Measurements from ENCODE around the gene AGPAT3. TPM values are rescaled to one million over a fixed set of nuclear protein-coding genes. Genes with fewer than 3 reads are reported as not detected.

AGPAT3 gene
- total and polyA plus RNA-seq, 9 donors: 19.2 to 32.2 (median 27.7) TPM

- 100% methylated on average over 1 of the region's 3 CpGs for WGBS (ENCODE audit: insufficient coverage)
- Histone ChIP-seq H3K27ac (ENCODE audit: low read length) (no peak overlapping the region), H3K36me3 (ENCODE audit: control insufficient read depth, insufficient read depth, low read length) (peaks cover 12% of the 10 kb centered on the region), H3K4me1 (ENCODE audit: control insufficient read depth, insufficient read depth, low read length) (peaks cover 2% of the 10 kb centered on the region), H3K9me3 (replicated peaks; ENCODE audit: control insufficient read depth, low read depth, low read length) (peaks cover 7% of the 10 kb centered on the region), H3K27me3 (ENCODE audit: control insufficient read depth, insufficient read depth, low read length) (no peaks in the 10 kb centered on the region), H3K4me3 (ENCODE audit: low read length) (no peak overlapping the region)
- DNase-seq: no peak
Observed at GRCh38 chr21:43912910-43913309, 47.9 kb downstream of the AGPAT3 start.

DNA sequence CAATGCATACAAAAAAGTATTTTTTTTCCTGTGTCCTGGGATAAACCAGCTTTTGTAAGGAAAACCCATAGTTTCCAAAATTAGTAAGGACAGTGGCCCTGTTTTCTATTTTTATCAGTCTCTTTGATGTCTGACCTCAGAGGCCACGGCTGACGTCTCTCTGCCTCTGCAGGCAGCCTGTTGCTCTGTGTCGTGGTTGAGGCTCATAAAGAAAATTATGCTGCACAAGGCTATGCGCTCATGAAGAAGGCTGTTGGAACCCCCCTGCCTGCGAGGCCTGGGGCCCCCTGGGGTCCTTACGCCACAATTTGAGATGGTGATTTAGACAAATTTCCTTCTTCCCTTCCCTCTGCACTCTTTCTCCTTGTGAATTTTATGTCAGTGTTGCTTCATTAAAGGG lies 48.9 kb downstream of the AGPAT3 start:
- Histone ChIP-seq H3K9me3 (replicated peaks; ENCODE audit: control insufficient read depth, low read depth, low read length) (peaks cover 7% of the 10 kb centered on the region), H3K4me1 (ENCODE audit: control insufficient read depth, insufficient read depth, low read length) (peaks cover 2% of the 10 kb centered on the region), H3K4me3 (ENCODE audit: low read length) (no peak overlapping the region), H3K27ac (ENCODE audit: low read length) (no peak overlapping the region), H3K36me3 (ENCODE audit: control insufficient read depth, insufficient read depth, low read length) (peaks cover 12% of the 10 kb centered on the region), H3K27me3 (ENCODE audit: control insufficient read depth, insufficient read depth, low read length) (no peaks in the 10 kb centered on the region)
- DNase-seq: peak; percentile 34
- no CpG with 5 or more reads among the region's 6 CpGs for WGBS (ENCODE audit: insufficient coverage)

DNA sequence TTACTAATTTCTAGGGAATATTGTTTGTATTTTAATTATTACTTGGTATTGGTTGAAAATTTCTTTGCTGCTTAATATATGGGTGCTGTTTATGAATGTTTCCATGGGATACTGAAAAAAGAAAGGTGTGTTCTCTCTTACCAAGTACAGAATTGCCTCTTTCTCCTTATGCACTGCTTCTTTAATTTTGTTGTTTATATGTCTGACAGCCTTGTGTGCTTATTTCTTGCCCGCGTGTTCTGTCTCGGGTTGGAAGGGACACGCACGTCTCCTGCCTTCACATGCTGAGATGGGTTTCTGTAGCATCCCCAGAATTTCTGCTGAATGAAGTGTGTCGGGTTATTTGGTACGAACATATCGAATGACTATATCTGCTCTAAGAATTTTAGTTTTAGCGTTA lies 51.1 kb downstream of the AGPAT3 start:
- H3K4me3 ChIP-seq (ENCODE audit: low read length): no peak overlapping the region
- no peak for DNase-seq
- peaks cover 6% of the 10 kb centered on the region for H3K36me3 ChIP-seq (ENCODE audit: control insufficient read depth, insufficient read depth, low read length)
- H3K27ac ChIP-seq (ENCODE audit: low read length): no peak overlapping the region
- H3K9me3 ChIP-seq (replicated peaks; ENCODE audit: control insufficient read depth, low read depth, low read length): peaks cover 7% of the 10 kb centered on the region
- no peaks in the 10 kb centered on the region for H3K27me3 ChIP-seq (ENCODE audit: control insufficient read depth, insufficient read depth, low read length)
- H3K4me1 ChIP-seq (ENCODE audit: control insufficient read depth, insufficient read depth, low read length): peaks cover 8% of the 10 kb centered on the region
- WGBS (ENCODE audit: insufficient coverage): 70% methylated on average over 2 of the region's 9 CpGs

- H3K9me3 ChIP-seq (replicated peaks; ENCODE audit: control insufficient read depth, low read depth, low read length): peaks cover 7% of the 10 kb centered on the region
- H3K4me3 ChIP-seq (ENCODE audit: low read length): peak overlapping the region; percentile 5
- peaks cover 8% of the 10 kb centered on the region for H3K4me1 ChIP-seq (ENCODE audit: control insufficient read depth, insufficient read depth, low read length)
- no peak overlapping the region for H3K27ac ChIP-seq (ENCODE audit: low read length)
- no peaks in the 10 kb centered on the region for H3K36me3 ChIP-seq (ENCODE audit: control insufficient read depth, insufficient read depth, low read length)
- DNase-seq: peak; percentile 41
- H3K27me3 ChIP-seq (ENCODE audit: control insufficient read depth, insufficient read depth, low read length): no peaks in the 10 kb centered on the region
- WGBS (ENCODE audit: insufficient coverage): 50% methylated on average over 25 of the region's 35 CpGs
Observed at GRCh38 chr21:43916691-43917514, 51.9 kb downstream of the AGPAT3 start.

- peaks cover 10% of the 10 kb centered on the region for H3K4me1 ChIP-seq (ENCODE audit: control insufficient read depth, insufficient read depth, low read length)
- H3K4me3 ChIP-seq (ENCODE audit: low read length): no peak overlapping the region
- no peak for DNase-seq
- 90% methylated on average over 12 of the region's 12 CpGs for WGBS (ENCODE audit: insufficient coverage)
- peaks cover 4% of the 10 kb centered on the region for H3K9me3 ChIP-seq (replicated peaks; ENCODE audit: control insufficient read depth, low read depth, low read length)
- no peak overlapping the region for H3K27ac ChIP-seq (ENCODE audit: low read length)
- H3K36me3 ChIP-seq (ENCODE audit: control insufficient read depth, insufficient read depth, low read length): no peaks in the 10 kb centered on the region
- H3K27me3 ChIP-seq (ENCODE audit: control insufficient read depth, insufficient read depth, low read length): no peaks in the 10 kb centered on the region
Observed at GRCh38 chr21:43917515-43918384, 52.7 kb downstream of the AGPAT3 start.

DNA sequence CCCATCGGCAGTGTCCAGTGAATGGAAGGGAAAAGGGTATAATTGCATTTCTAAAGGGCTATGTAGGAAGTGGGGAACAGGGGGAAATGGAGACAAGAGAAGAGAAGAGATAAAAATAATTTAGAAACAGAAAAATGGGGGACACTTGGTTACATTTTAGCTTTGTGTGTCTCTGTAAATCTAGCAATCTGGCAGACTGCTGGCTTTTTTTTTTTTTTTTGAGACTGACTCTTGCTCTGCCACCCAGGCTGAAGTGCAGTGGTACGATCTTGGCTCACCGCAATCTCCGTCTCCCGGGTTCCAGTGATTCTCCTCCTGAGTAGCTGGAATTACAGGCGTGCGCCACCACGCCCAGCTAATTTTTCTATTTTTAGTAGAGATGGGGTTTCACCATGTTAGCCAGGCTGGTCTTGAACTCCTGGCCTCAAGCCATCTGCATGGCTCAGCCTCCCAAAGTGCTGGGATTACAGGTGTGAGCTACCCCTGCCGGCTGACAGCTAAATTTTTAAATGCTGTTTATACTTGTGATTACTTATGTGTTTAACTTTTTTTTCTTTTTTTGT lies 53.4 kb downstream of the AGPAT3 start:
- Histone ChIP-seq H3K4me1 (ENCODE audit: control insufficient read depth, insufficient read depth, low read length) (peaks cover 18% of the 10 kb centered on the region), H3K27me3 (ENCODE audit: control insufficient read depth, insufficient read depth, low read length) (no peaks in the 10 kb centered on the region), H3K27ac (ENCODE audit: low read length) (no peak overlapping the region), H3K36me3 (ENCODE audit: control insufficient read depth, insufficient read depth, low read length) (no peaks in the 10 kb centered on the region), H3K9me3 (replicated peaks; ENCODE audit: control insufficient read depth, low read depth, low read length) (no peaks in the 10 kb centered on the region), H3K4me3 (ENCODE audit: low read length) (no peak overlapping the region)
- 84% methylated on average over 8 of the region's 9 CpGs for WGBS (ENCODE audit: insufficient coverage)
- no peak for DNase-seq

DNA sequence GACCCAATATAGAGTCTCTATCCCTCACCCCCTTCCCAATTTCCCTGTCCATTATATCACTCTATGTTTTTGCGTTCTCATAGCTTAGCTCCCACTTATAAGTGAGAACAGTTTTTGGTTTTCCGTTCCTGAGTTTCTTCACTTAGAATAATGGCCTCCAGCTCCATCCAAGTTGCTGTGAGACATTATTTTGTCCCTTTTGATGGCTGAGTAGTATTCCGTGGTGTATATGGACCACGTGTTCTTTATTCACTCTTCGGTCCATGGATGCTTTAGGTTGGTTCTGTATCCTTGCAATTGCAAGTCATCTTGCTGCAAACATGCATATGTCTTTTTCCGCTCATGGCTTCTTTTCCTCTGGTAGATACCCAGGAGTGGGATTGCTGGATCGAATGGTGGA lies 54.3 kb downstream of the AGPAT3 start:
- no peak for DNase-seq
- H3K27me3 ChIP-seq (ENCODE audit: control insufficient read depth, insufficient read depth, low read length): no peaks in the 10 kb centered on the region
- 92% methylated on average over 2 of the region's 7 CpGs for WGBS (ENCODE audit: insufficient coverage)
- H3K36me3 ChIP-seq (ENCODE audit: control insufficient read depth, insufficient read depth, low read length): no peaks in the 10 kb centered on the region
- H3K27ac ChIP-seq (ENCODE audit: low read length): no peak overlapping the region
- peaks cover 19% of the 10 kb centered on the region for H3K4me1 ChIP-seq (ENCODE audit: control insufficient read depth, insufficient read depth, low read length)
- no peak overlapping the region for H3K4me3 ChIP-seq (ENCODE audit: low read length)
- no peaks in the 10 kb centered on the region for H3K9me3 ChIP-seq (replicated peaks; ENCODE audit: control insufficient read depth, low read depth, low read length)

DNA sequence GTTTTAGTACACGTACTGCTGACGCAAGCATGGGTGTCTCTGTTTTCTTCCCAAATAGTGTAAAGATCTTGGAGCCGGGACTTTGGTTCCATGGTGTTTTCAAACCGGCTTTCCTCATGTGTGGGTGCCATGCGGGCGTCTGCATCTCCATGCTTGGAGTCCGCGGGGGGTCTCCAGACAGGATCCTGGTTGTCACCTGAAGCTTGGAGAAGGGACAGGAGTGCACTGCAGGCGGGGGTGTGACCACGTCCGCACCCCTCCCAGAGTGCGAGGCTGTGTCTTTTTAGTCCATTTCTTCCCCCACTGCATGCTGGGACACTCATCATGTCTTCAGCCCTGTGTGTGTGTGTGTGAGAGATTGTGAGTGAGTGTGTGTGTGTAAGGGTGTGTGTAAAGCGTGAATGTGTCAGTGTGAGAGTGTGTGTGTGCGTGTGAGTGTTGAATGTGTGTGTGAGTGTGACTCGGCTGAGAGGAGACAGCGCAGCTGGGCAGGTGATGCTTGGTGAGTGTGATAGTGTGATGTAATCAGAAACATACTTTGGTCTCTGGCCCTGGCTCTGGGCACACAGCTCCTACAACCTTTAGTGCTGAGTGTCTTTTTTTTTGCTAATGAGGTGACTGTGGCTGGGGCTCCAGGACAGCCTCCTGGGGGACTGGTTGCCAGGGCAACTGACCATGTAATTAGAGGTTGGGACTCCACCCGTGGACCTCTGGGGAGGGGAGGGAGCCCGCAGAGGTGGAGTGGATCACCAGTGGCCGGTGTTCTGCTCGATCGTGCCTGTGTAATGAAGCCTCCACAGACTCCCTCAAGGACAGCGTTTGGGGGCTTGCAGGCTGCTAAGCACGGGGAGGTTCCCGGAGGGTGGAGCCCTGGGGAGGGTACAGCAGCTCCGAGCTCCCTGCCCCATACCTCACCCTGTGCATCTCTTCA lies 55.1 kb downstream of the AGPAT3 start:
- H3K4me3 ChIP-seq (ENCODE audit: low read length): no peak overlapping the region
- WGBS (ENCODE audit: insufficient coverage): 65% methylated on average over 19 of the region's 25 CpGs
- peaks cover 19% of the 10 kb centered on the region for H3K4me1 ChIP-seq (ENCODE audit: control insufficient read depth, insufficient read depth, low read length)
- H3K9me3 ChIP-seq (replicated peaks; ENCODE audit: control insufficient read depth, low read depth, low read length): no peaks in the 10 kb centered on the region
- DNase-seq: no peak
- peaks cover under 1% of the 10 kb centered on the region for H3K36me3 ChIP-seq (ENCODE audit: control insufficient read depth, insufficient read depth, low read length)
- no peak overlapping the region for H3K27ac ChIP-seq (ENCODE audit: low read length)
- no peaks in the 10 kb centered on the region for H3K27me3 ChIP-seq (ENCODE audit: control insufficient read depth, insufficient read depth, low read length)

- peaks cover 19% of the 10 kb centered on the region for H3K4me1 ChIP-seq (ENCODE audit: control insufficient read depth, insufficient read depth, low read length)
- H3K9me3 ChIP-seq (replicated peaks; ENCODE audit: control insufficient read depth, low read depth, low read length): no peaks in the 10 kb centered on the region
- H3K36me3 ChIP-seq (ENCODE audit: control insufficient read depth, insufficient read depth, low read length): peaks cover 12% of the 10 kb centered on the region
- 69% methylated on average over 3 of the region's 10 CpGs for WGBS (ENCODE audit: insufficient coverage)
- no peak overlapping the region for H3K4me3 ChIP-seq (ENCODE audit: low read length)
- DNase-seq: no peak
- no peaks in the 10 kb centered on the region for H3K27me3 ChIP-seq (ENCODE audit: control insufficient read depth, insufficient read depth, low read length)
- no peak overlapping the region for H3K27ac ChIP-seq (ENCODE audit: low read length)
Observed at GRCh38 chr21:43921571-43921978, 56.6 kb downstream of the AGPAT3 start.
